Osteoblast (primary cell): ENCODE results near the gene ECSCR. TPM values are rescaled to one million over a fixed set of nuclear protein-coding genes. Genes with fewer than 3 reads are reported as not detected.

Experiments
- DNase-seq: peaks from one replicate; pipeline ENCODE4 v3.0.0; 2011; ENCODE audit warnings: low spot score, mixed read lengths; ENCODE audit not compliant: insufficient read length; ENCODE audit errors: missing footprints
- H2AFZ ChIP-seq: 2 replicates; pipeline ENCODE4 v1.6.0; 2011; ENCODE audit warnings: mild to moderate bottlenecking, low read length
- H3K27ac ChIP-seq: 2 replicates; pipeline ENCODE4 v1.5.1; 2011; ENCODE audit warnings: mild to moderate bottlenecking, low read depth, low read length, moderate library complexity
- H3K27me3 ChIP-seq: 2 replicates; pipeline ENCODE4 v1.6.0; 2012; ENCODE audit warnings: mild to moderate bottlenecking, control low read depth, inconsistent platforms, low read length, moderate library complexity; ENCODE audit not compliant: insufficient read depth
- H3K36me3 ChIP-seq: 2 replicates; pipeline ENCODE4 v1.5.1; 2011; ENCODE audit warnings: mild to moderate bottlenecking, low read length, control low read depth, moderate library complexity; ENCODE audit not compliant: insufficient read depth
- H3K4me1 ChIP-seq: 2 replicates; pipeline ENCODE4 v1.5.1; 2011; ENCODE audit warnings: mild to moderate bottlenecking, low read length, control low read depth, moderate library complexity; ENCODE audit not compliant: insufficient read depth
- H3K4me2 ChIP-seq: 2 replicates; pipeline ENCODE4 v1.6.0; 2011; ENCODE audit warnings: mild to moderate bottlenecking, low read length; ENCODE audit not compliant: insufficient read depth
- H3K4me3 ChIP-seq: fragments of 200-600 bp; sonication (generic); 3 replicates; pipeline ENCODE4 v1.5.1; 2012; ENCODE audit warnings: mild to moderate bottlenecking, low read length, inconsistent platforms; ENCODE audit not compliant: insufficient read depth
- H3K79me2 ChIP-seq: 2 replicates; pipeline ENCODE4 v1.6.0; 2012; ENCODE audit warnings: mild to moderate bottlenecking, low read length, control low read depth, inconsistent platforms; ENCODE audit not compliant: insufficient read depth
- H3K9me3 ChIP-seq: 2 replicates; pipeline ENCODE4 v1.5.1; 2011; ENCODE audit warnings: low read depth, low read length, control low read depth
- H4K20me1 ChIP-seq: 2 replicates; pipeline ENCODE4 v1.6.0; 2012; ENCODE audit warnings: mild to moderate bottlenecking, low read length, control low read depth; ENCODE audit not compliant: insufficient read depth
- total RNA-seq: library from RNA; depleted of rRNA; stranded (reverse); fragments of >200 nt; gene quantifications from 2 replicates; pipeline ENCODE4 v1.2.3, GENCODE V29; 2012
- TF ChIP-seq, protein P1 (sequence below): IDR thresholded peaks from 2 replicates; pipeline ENCODE4 v1.5.1; 2011; ENCODE audit warnings: mild to moderate bottlenecking, low read depth, low read length, moderate library complexity; ENCODE audit errors: extremely low read depth

The ECSCR gene
- total RNA-seq, 1 donor, result 0.36 TPM

DNA sequence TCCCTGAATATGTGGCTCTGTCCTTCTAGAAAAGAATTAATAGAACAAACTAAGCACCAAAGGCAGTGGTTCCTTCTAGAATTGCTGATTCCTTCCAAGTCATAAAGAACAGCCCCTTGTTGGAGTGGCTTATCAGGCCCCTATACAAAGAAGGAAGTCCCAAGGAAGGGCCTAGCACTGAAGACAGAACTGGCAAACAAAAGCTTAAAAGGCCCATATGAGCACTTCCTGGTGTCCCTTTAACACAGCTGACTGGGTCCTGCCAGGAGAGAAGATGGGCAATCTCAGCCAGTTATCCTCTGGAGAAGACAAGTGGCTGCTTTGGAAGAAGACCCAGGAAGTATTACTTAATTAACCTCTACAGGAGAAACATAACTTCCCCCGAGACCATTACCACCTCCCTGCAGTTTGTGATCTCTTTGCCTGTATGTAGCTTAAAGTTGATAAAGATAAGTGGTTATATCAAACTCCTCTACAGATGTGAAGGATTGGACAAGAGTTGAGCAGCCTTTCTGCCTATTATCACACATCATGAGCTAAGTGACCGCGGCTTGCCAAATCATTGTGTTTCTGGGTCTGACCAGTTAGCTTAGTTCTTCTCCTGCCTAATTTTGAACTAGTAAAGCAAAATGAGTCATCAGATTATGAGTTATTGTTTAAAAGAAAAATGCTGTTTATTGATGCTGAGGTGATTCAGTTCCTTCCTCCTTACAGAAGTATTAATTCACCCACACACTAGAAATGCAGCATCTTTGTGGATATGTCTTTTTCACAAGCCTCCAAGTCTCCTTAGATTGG, 33.3 kb upstream of the ECSCR start:
- DNase-seq, result peak; percentile 31
- Histone ChIP-seq H2AFZ (no peak overlapping the region), H4K20me1 (no peaks in the 10 kb centered on the region), H3K36me3 (no peaks in the 10 kb centered on the region), H3K79me2 (no peaks in the 10 kb centered on the region), H3K4me2 (peak overlapping the region; percentile 2), H3K9me3 (no peaks in the 10 kb centered on the region), H3K27ac (peak overlapping the region; percentile 28), H3K27me3 (no peaks in the 10 kb centered on the region), H3K4me3 (no peak overlapping the region), H3K4me1 (peaks cover 35% of the 10 kb centered on the region)
- TF ChIP-seq, protein P1, sequence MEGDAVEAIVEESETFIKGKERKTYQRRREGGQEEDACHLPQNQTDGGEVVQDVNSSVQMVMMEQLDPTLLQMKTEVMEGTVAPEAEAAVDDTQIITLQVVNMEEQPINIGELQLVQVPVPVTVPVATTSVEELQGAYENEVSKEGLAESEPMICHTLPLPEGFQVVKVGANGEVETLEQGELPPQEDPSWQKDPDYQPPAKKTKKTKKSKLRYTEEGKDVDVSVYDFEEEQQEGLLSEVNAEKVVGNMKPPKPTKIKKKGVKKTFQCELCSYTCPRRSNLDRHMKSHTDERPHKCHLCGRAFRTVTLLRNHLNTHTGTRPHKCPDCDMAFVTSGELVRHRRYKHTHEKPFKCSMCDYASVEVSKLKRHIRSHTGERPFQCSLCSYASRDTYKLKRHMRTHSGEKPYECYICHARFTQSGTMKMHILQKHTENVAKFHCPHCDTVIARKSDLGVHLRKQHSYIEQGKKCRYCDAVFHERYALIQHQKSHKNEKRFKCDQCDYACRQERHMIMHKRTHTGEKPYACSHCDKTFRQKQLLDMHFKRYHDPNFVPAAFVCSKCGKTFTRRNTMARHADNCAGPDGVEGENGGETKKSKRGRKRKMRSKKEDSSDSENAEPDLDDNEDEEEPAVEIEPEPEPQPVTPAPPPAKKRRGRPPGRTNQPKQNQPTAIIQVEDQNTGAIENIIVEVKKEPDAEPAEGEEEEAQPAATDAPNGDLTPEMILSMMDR, result no peak

DNA sequence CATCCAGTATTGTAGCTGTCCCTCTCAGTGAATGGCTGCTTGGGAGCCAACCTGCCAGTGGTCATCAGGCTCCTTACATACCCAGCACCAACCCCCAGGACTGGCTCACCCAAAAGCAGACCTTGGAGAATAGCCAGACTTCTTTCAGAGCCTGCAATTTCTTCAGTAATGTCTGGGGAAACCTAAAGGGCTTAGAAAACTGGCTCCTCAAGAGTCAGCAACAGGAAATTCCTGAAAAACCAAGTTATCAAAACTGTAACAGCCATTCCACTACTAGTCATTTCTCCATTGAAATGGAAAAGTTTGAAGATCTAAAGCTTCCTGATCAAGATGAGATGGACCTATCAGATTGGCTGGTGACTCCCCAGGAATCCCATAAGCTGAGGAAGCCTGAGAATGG, 32.3 kb upstream of the ECSCR start:
- no peaks in the 10 kb centered on the region for H3K79me2 ChIP-seq
- H3K4me2 ChIP-seq, result peak overlapping the region; percentile 2
- TF ChIP-seq, protein P1, result no peak
- peak overlapping the region; percentile 43 for H2AFZ ChIP-seq
- DNase-seq, result peak; percentile 29
- no peaks in the 10 kb centered on the region for H3K36me3 ChIP-seq
- H4K20me1 ChIP-seq, result no peaks in the 10 kb centered on the region
- peak overlapping the region; percentile 28 for H3K27ac ChIP-seq
- no peak overlapping the region for H3K4me3 ChIP-seq
- no peaks in the 10 kb centered on the region for H3K9me3 ChIP-seq
- H3K4me1 ChIP-seq, result peaks cover 35% of the 10 kb centered on the region
- H3K27me3 ChIP-seq, result no peaks in the 10 kb centered on the region

DNA sequence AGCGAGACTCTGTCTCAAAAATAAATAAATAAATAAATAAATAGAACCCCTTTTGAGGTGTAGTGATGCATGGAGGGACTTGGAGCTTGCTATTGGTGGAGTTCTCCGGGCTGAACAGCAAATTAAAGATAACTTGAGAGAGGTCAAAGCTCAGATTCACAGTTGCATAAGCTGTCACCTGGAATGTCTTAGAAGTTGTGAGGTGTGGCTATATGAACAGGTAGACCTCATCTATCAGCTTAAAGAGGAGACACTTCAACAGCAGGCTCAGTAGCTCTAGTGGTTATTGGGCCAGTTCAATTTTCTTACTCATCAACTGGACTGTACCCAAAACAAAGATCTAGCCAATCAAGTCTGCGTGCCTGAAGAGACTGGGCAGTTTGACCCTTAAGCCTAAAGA, 31.7 kb upstream of the ECSCR start:
- H2AFZ ChIP-seq, result no peak overlapping the region
- H3K4me3 ChIP-seq, result no peak overlapping the region
- H3K79me2 ChIP-seq, result no peaks in the 10 kb centered on the region
- no peaks in the 10 kb centered on the region for H3K36me3 ChIP-seq
- no peaks in the 10 kb centered on the region for H3K27me3 ChIP-seq
- no peak for DNase-seq
- H3K4me1 ChIP-seq, result peaks cover 35% of the 10 kb centered on the region
- peak overlapping the region; percentile 28 for H3K27ac ChIP-seq
- peak overlapping the region; percentile 2 for H3K4me2 ChIP-seq
- H4K20me1 ChIP-seq, result no peaks in the 10 kb centered on the region
- TF ChIP-seq, protein P1, result no peak
- no peaks in the 10 kb centered on the region for H3K9me3 ChIP-seq

DNA sequence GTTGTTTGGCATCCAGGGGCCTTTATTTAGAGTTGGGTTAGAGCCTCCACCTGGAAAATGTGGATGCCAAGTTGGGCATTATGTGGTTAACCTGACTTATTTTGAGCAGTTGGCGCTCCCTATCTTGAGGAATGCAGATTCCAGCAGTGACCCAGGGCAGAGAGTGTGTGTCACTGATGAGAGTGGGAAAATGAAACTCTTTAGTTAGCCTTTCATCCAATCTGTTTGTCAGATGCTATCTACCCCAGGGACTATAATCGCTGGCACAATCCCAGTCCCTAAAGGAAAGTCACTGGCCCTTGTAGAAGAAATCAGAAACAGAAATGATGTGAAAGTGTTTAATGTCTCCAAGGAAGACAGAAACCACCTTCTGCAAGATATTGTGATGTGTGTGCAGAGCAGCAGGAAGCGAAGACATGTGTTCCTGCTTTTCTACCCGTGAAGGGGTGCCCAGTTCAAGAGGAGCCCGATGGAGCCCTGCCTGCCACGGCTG, 30.2 kb upstream of the ECSCR start:
- Histone ChIP-seq H3K4me1 (peaks cover 35% of the 10 kb centered on the region), H3K27me3 (no peaks in the 10 kb centered on the region), H3K79me2 (no peaks in the 10 kb centered on the region), H3K9me3 (no peaks in the 10 kb centered on the region), H3K4me2 (peak overlapping the region; percentile 74), H3K4me3 (peak overlapping the region; percentile 45), H4K20me1 (no peaks in the 10 kb centered on the region), H3K36me3 (no peaks in the 10 kb centered on the region), H3K27ac (peak overlapping the region; percentile 66), H2AFZ (peak overlapping the region; percentile 54)
- DNase-seq, result peak; percentile 90
- TF ChIP-seq, protein P1, result no peak
